ENCODE data around the gene NTM.

DNA sequence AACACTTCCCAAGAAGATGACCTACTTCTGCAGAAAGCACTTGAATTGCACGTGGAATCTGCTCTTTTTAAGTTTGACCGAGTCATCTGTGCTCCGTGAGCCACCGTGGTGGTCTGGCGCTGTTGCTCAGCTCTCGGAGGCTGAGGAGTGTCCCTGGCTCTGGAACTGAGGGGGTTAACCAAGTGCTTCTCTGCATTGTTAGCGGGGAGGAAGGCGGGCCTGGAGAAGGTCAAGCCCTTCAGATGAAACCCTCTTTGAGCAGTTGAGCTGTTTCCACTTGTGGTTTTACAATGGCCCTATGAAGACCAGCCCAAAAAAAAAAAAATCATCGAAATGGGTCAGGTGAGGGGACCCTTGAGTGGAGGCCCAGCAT is 286.4 kb downstream of the NTM start:
- TF ChIP-seq POLR2A (IDR thresholded peaks at IDR 0.05; ENCODE audit: low read depth, low read length) (no peak), POLR2AphosphoS5 (IDR thresholded peaks at IDR 0.05; ENCODE audit: low read depth, low read length) (no peak), POU2F2 (IDR thresholded peaks at IDR 0.05; ENCODE audit: low read depth, low read length) (no peak), TAF1 (IDR thresholded peaks at IDR 0.05; ENCODE audit: low read depth, low read length) (no peak)

All from GM12891 (cell line).